ENCODE results near the gene CHAT. TPM values are rescaled to one million over a fixed set of nuclear protein-coding genes. Genes with fewer than 3 reads are reported as not detected.

The CHAT gene
- total RNA-seq, 2 donors from 2014 or later = not detected

DNA sequence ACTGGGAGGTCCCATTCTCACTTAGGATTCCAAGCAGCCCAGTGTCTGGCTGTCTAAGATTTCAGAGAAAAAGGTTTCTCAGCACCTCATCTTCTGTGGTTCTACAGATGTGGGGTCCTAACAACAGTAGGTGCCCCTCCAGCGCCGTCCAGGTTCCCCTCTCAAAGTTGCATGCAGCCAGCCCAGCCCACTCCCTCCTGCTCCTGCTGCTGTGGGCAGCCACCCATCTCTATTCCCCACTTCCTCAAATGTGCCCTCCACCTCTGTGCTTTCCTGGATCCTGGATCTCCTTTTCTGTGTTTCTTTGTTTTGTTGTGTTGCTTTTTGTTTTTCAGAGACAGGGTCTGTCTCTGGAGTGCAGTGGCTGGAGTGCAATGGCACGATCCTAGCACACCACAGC is 17.0 kb upstream of the CHAT start:
- Histone ChIP-seq H3K4me1 (ENCODE audit: control insufficient read depth in 1 of 2, low read depth in 2 of 2) (no peaks in the 10 kb centered on the region), H3K27ac (no peak overlapping the region), H3K27me3 (replicated peaks; ENCODE audit: insufficient read depth) (no peaks in the 10 kb centered on the region), H3K9me3 (no peaks in the 10 kb centered on the region), H3K36me3 (no peaks in the 10 kb centered on the region), H3K4me3 (no peak overlapping the region)
- TF ChIP-seq CTCF (IDR thresholded peaks at IDR 0.05) = no peak
- ATAC-seq (ENCODE audit: insufficient number of reproducible peaks, low FRiP score, low read depth) (no peak), DNase-seq (ENCODE audit: low spot score) (no peak)

DNA sequence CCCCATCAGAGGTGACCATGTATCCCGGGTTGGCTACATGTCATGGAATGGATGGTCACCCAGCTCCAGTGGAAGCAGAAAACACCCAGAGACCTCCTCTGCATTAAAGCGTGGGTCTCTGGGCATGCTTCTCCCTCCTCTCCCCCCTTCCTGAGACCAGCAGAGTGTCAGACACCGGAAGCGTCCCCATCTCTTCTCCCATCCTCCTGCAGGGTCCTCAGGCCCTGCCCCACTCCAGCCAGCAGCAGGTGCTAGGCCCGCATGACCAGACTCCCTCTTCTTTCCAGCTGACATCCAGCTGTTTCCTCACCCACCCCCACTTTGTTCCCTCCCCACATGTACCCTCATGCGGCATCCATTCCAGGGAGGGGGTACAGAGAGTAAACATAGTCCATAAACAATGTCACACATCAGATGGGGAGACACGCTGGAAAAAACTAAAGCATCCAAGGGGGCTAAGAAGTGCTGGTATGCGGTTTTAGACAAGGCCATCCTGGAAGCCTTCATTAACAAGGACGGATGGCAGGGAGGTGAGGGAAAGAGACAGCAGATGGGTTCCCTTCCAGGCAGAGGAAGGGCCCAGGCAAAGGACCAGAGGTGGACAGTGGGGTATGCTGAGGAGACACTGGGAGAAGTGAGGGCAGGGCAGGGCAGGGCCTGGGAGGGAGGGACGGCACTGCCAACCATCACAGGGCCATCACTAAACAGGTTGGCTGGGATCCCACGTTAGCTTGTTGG is 16.2 kb upstream of the CHAT start:
- no peak for ATAC-seq (ENCODE audit: insufficient number of reproducible peaks, low FRiP score, low read depth)
- Histone ChIP-seq H3K36me3 (no peaks in the 10 kb centered on the region), H3K27ac (no peak overlapping the region), H3K4me1 (ENCODE audit: control insufficient read depth in 1 of 2, low read depth in 2 of 2) (no peaks in the 10 kb centered on the region), H3K27me3 (replicated peaks; ENCODE audit: insufficient read depth) (no peaks in the 10 kb centered on the region), H3K4me3 (no peak overlapping the region), H3K9me3 (no peaks in the 10 kb centered on the region)
- DNase-seq (ENCODE audit: low spot score) = no peak
- no peak for TF ChIP-seq CTCF (IDR thresholded peaks at IDR 0.05)

- TF ChIP-seq CTCF (IDR thresholded peaks at IDR 0.05) = no peak
- H3K27me3 ChIP-seq (replicated peaks; ENCODE audit: insufficient read depth) = no peaks in the 10 kb centered on the region
- H3K36me3 ChIP-seq = no peaks in the 10 kb centered on the region
- H3K4me3 ChIP-seq = no peak overlapping the region
- ATAC-seq (ENCODE audit: insufficient number of reproducible peaks, low FRiP score, low read depth) = no peak
- H3K9me3 ChIP-seq = no peaks in the 10 kb centered on the region
- DNase-seq (ENCODE audit: low spot score) = no peak
- H3K27ac ChIP-seq = no peak overlapping the region
- H3K4me1 ChIP-seq (ENCODE audit: control insufficient read depth in 1 of 2, low read depth in 2 of 2) = no peaks in the 10 kb centered on the region
Measured at GRCh38 chr10:49598164-49598856, 15.5 kb upstream of the CHAT start.

DNA sequence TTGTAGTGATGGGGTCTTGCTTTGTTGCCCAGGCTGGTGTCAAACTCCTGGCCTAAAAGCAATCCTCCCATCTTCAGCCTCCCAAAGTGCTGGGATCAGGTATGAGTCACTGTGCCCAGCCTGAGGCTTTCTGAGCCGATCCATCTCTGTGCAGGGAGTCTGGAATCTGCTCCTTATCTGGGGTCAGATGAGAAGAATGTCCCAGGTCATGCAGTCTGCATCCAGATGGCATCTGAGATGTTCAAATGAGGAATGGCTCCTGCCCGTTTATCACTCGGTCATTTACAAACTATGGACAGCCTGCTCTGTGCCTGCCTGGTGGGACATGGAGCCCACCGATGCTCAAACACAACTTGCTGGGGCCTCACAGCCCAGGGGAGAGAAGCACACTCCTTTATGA is 14.9 kb upstream of the CHAT start:
- TF ChIP-seq CTCF (IDR thresholded peaks at IDR 0.05) = no peak
- Histone ChIP-seq H3K9me3 (no peaks in the 10 kb centered on the region), H3K36me3 (no peaks in the 10 kb centered on the region), H3K4me3 (no peak overlapping the region), H3K4me1 (ENCODE audit: control insufficient read depth in 1 of 2, low read depth in 2 of 2) (no peaks in the 10 kb centered on the region), H3K27me3 (replicated peaks; ENCODE audit: insufficient read depth) (no peaks in the 10 kb centered on the region), H3K27ac (no peak overlapping the region)
- DNase-seq (ENCODE audit: low spot score) (no peak), ATAC-seq (ENCODE audit: insufficient number of reproducible peaks, low FRiP score, low read depth) (no peak)

DNA sequence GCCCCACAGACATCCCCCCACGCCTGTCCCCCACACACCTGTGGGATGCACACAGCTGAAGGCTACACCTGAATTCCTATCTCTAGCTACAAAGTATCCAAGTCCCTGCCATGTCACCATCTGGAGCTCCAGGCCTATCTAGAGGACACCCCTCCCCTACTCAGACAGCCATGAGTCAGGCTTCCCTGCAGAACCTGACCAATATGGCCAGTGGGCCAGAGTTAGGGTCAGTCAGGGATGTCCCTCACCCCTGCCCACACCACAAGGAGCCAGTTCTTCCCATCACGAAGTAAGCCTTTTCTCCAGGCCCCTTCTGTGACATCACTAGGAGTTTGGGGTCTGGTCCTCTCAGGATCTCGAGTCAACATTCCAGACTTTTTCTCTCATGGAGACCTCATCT is 14.3 kb upstream of the CHAT start:
- H3K4me3 ChIP-seq = no peak overlapping the region
- no peak overlapping the region for H3K27ac ChIP-seq
- DNase-seq (ENCODE audit: low spot score) (no peak), ATAC-seq (ENCODE audit: insufficient number of reproducible peaks, low FRiP score, low read depth) (no peak)
- TF ChIP-seq CTCF (IDR thresholded peaks at IDR 0.05) = no peak
- no peaks in the 10 kb centered on the region for H3K36me3 ChIP-seq
- no peaks in the 10 kb centered on the region for H3K27me3 ChIP-seq (replicated peaks; ENCODE audit: insufficient read depth)
- H3K4me1 ChIP-seq (ENCODE audit: control insufficient read depth in 1 of 2, low read depth in 2 of 2) = no peaks in the 10 kb centered on the region
- H3K9me3 ChIP-seq = no peaks in the 10 kb centered on the region

All from thoracic aorta (tissue), 2 donors.